Measurements from ENCODE around the gene IL4.

DNA sequence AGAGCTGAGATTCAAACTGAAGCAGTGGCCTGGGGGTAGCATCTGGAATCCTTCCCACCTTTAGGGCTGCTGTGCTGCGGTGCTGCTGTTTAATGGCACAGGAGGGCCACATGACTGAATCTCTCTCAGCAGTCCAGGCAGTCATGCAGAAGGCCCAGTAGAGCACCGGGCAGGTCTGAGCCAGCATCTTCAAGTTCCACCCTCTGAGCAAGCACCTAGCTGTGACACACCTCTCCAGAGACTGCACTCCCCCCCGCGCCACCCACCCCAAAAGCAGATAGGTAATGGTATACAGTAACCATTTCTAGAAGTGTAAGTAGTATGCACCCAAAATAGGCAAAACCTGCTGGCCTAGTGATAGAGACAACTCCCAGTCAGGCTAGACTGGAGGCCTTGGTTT is 8.2 kb downstream of the IL4 start:
- TF ChIP-seq, protein P1, sequence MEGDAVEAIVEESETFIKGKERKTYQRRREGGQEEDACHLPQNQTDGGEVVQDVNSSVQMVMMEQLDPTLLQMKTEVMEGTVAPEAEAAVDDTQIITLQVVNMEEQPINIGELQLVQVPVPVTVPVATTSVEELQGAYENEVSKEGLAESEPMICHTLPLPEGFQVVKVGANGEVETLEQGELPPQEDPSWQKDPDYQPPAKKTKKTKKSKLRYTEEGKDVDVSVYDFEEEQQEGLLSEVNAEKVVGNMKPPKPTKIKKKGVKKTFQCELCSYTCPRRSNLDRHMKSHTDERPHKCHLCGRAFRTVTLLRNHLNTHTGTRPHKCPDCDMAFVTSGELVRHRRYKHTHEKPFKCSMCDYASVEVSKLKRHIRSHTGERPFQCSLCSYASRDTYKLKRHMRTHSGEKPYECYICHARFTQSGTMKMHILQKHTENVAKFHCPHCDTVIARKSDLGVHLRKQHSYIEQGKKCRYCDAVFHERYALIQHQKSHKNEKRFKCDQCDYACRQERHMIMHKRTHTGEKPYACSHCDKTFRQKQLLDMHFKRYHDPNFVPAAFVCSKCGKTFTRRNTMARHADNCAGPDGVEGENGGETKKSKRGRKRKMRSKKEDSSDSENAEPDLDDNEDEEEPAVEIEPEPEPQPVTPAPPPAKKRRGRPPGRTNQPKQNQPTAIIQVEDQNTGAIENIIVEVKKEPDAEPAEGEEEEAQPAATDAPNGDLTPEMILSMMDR (IDR thresholded peaks at IDR 0.05; ENCODE audit: extremely low read depth in 1 of 2, insufficient read depth in 1 of 2, low read depth in 1 of 2, low read length in 2 of 2) = no peak
- no peak for TF ChIP-seq POLR2A (IDR thresholded peaks at IDR 0.05; ENCODE audit: low read depth, low read length)
- TF ChIP-seq GATA2 (IDR thresholded peaks at IDR 0.05; ENCODE audit: insufficient read depth, insufficient read length, low read depth, low read length) = no peak
- no peak for TF ChIP-seq EZH2 (IDR thresholded peaks at IDR 0.05; ENCODE audit: borderline replicate concordance, low read depth, low read length, severe bottlenecking)
